Activated CD4-positive, alpha-beta memory T cell treated with anti-CD3 and anti-CD28 coated beads, Interleukin-2, amount 10 ng/mL, durations not matched to agents 7 days and 5 days (primary cell): ENCODE data around the gene RFFL. TPM values are rescaled to one million over a fixed set of nuclear protein-coding genes. Genes with fewer than 3 reads are reported as not detected.

ENCODE experiments used
- CTCF ChIA-PET: fragments of 350-600 bp; sonication (Branson Sonifier 250); formaldehyde crosslinking; loops from one replicate; lab custom pipeline; 2021; ENCODE audit warnings: antibody characterized with exemption, inconsistent platforms; lab: Charles Lee
- POLR2A ChIA-PET: fragments of 350-600 bp; sonication (Branson Sonifier 250); formaldehyde crosslinking; loops from one replicate; lab custom pipeline; 2021; ENCODE audit warnings: antibody characterized with exemption; lab: Charles Lee
- DNase-seq: peaks from one replicate; pipeline ENCODE4 v3.0.0-alpha.2; 2020
- H3K27ac Mint-ChIP-seq: one replicate; pipeline ENCODE4 v1.8.0; 2021; ENCODE audit warnings: mild to moderate bottlenecking, mixed read lengths
- H3K27me3 Mint-ChIP-seq: one replicate; pipeline ENCODE4 v1.8.0; 2021; ENCODE audit warnings: mixed read lengths
- H3K36me3 Mint-ChIP-seq: one replicate; pipeline ENCODE4 v1.8.0; 2021; ENCODE audit warnings: low read depth, mixed read lengths
- H3K4me1 Mint-ChIP-seq: one replicate; pipeline ENCODE4 v1.8.0; 2021; ENCODE audit warnings: mixed read lengths
- H3K4me3 Mint-ChIP-seq: one replicate; pipeline ENCODE4 v1.8.0; 2021; ENCODE audit warnings: mild to moderate bottlenecking, mixed read lengths
- H3K9me3 Mint-ChIP-seq: one replicate; pipeline ENCODE4 v1.8.0; 2021; ENCODE audit warnings: mixed read lengths
- total RNA-seq, 2 experiments: library from RNA; stranded (reverse); gene quantifications; one replicate each; pipeline ENCODE4 v1.2.3, GENCODE V29; 2021

Gene RFFL
- total RNA-seq, 2 experiments from 2014 or later: 47.3 to 53.9 TPM

GRCh38 chr17:35088881-35089585 lies 25.5 kb upstream of the RFFL start:
- Mint-ChIP-seq H3K27ac (peak overlapping the region; percentile 90), H3K4me3 (peak overlapping the region; percentile 89), H3K27me3 (no peaks in the 10 kb centered on the region), H3K9me3 (no peaks in the 10 kb centered on the region), H3K36me3 (peaks cover 9% of the 10 kb centered on the region), H3K4me1 (peaks cover 54% of the 10 kb centered on the region)
- POLR2A ChIA-PET: interaction anchor here (0.6 to 10.7 kb wide), 34 partner anchors 9 to 449 kb away, joined by 3 to 164 read pairs (median 6); partner anchors contain the start of genes CCT6B, LIG3, RAD51D and RFFL
- CTCF ChIA-PET: interaction anchor here (0.6 to 3.3 kb wide), 29 partner anchors 9 to 838 kb away, joined by 3 to 41 read pairs (median 5); partner anchors contain the start of genes LIG3, RAD51D and RFFL
- peak; percentile 93 for DNase-seq

- CTCF ChIA-PET: interaction anchor here (0.8 to 3.3 kb wide), 5 partner anchors 20 to 66 kb away, joined by 3 to 17 read pairs (median 3); partner anchors contain the start of gene RAD51D
- Mint-ChIP-seq H3K27me3 (no peaks in the 10 kb centered on the region), H3K4me1 (peaks cover 58% of the 10 kb centered on the region), H3K36me3 (peaks cover 9% of the 10 kb centered on the region), H3K27ac (peak overlapping the region; percentile 88), H3K9me3 (no peaks in the 10 kb centered on the region), H3K4me3 (peak overlapping the region; percentile 89)
- POLR2A ChIA-PET: interaction anchor here (1.0 to 10.7 kb wide), 13 partner anchors 10 to 127 kb away, joined by 4 to 164 read pairs (median 10); partner anchors contain the start of genes CCT6B, LIG3, RAD51D and RFFL
- no peak for DNase-seq
These were observed 24.9 kb upstream of the RFFL start for GRCh38 chr17:35088356-35088880.

- Mint-ChIP-seq H3K27me3 (no peaks in the 10 kb centered on the region), H3K36me3 (peaks cover 6% of the 10 kb centered on the region), H3K9me3 (no peaks in the 10 kb centered on the region), H3K27ac (peak overlapping the region; percentile 88), H3K4me1 (peaks cover 64% of the 10 kb centered on the region), H3K4me3 (peak overlapping the region; percentile 89)
- DNase-seq: peak; percentile 52
- CTCF ChIA-PET: interaction anchor here (0.8 to 3.3 kb wide), 7 partner anchors 11 to 65 kb away, joined by 3 to 17 read pairs (median 3); partner anchors contain the start of gene RAD51D
- POLR2A ChIA-PET: interaction anchor here (0.6 to 10.7 kb wide), 15 partner anchors 10 to 536 kb away, joined by 3 to 164 read pairs (median 10); partner anchors contain the start of genes CCT6B, LIG3, RAD51D and RFFL
These were observed 24.3 kb upstream of the RFFL start for GRCh38 chr17:35087731-35088355.

GRCh38 chr17:35086931-35087573 lies 23.5 kb upstream of the RFFL start:
- DNase-seq: no peak
- peaks cover 72% of the 10 kb centered on the region for H3K4me1 Mint-ChIP-seq
- peak overlapping the region; percentile 88 for H3K27ac Mint-ChIP-seq

GRCh38 chr17:35086164-35086563 lies 22.7 kb upstream of the RFFL start:
- Mint-ChIP-seq H3K27me3 (no peaks in the 10 kb centered on the region), H3K4me1 (peaks cover 78% of the 10 kb centered on the region), H3K27ac (peak overlapping the region; percentile 88), H3K9me3 (no peaks in the 10 kb centered on the region), H3K36me3 (peaks cover 6% of the 10 kb centered on the region), H3K4me3 (peak overlapping the region; percentile 89)
- no peak for DNase-seq
- ChIA-PET POLR2A (interaction anchor here (1.0 to 10.7 kb wide), 8 partner anchors 12 to 125 kb away, joined by 3 to 164 read pairs (median 8); partner anchors contain the start of genes CCT6B, RFFL and ZNF830), CTCF (interaction anchor here (0.6 to 3.3 kb wide), 5 partner anchors 12 to 63 kb away, joined by 3 to 17 read pairs (median 12); partner anchors contain the start of gene RAD51D)

More at GRCh38 chr17:35086931-35087573, 23.5 kb upstream of the RFFL start:
- POLR2A ChIA-PET: interaction anchor here (0.6 to 10.7 kb wide), 12 partner anchors 9 to 537 kb away, joined by 3 to 164 read pairs (median 10); partner anchors contain the start of genes CCT6B, RAD51D, RFFL and ZNF830
- Mint-ChIP-seq H3K9me3 (no peaks in the 10 kb centered on the region), H3K36me3 (peaks cover 6% of the 10 kb centered on the region), H3K4me3 (peak overlapping the region; percentile 89), H3K27me3 (no peaks in the 10 kb centered on the region)
- CTCF ChIA-PET: interaction anchor here (1.0 to 3.3 kb wide), 5 partner anchors 10 to 64 kb away, joined by 3 to 17 read pairs (median 12); partner anchors contain the start of gene RAD51D

- no peaks in the 10 kb centered on the region for H3K9me3 Mint-ChIP-seq
- ChIA-PET POLR2A (interaction anchor here (0.7 to 10.7 kb wide), 8 partner anchors 11 to 158 kb away, joined by 3 to 164 read pairs (median 4); partner anchors contain the start of genes RFFL and SLFN5), CTCF (interaction anchor here (1.1 to 3.1 kb wide), 3 partner anchors 10 to 103 kb away, joined by 3 to 12 read pairs (median 3); no protein-coding TSS in a partner anchor)
- H3K36me3 Mint-ChIP-seq: peaks cover 9% of the 10 kb centered on the region
- H3K4me1 Mint-ChIP-seq: peaks cover 82% of the 10 kb centered on the region
- H3K27me3 Mint-ChIP-seq: no peaks in the 10 kb centered on the region
- DNase-seq: no peak
- peak overlapping the region; percentile 60 for H3K27ac Mint-ChIP-seq
- H3K4me3 Mint-ChIP-seq: peak overlapping the region; percentile 89
These were observed 21.5 kb upstream of the RFFL start for GRCh38 chr17:35084987-35085386.

GRCh38 chr17:35083071-35083470 lies 19.6 kb upstream of the RFFL start:
- H3K9me3 Mint-ChIP-seq: no peaks in the 10 kb centered on the region
- H3K4me1 Mint-ChIP-seq: peaks cover 86% of the 10 kb centered on the region
- H3K27ac Mint-ChIP-seq: peak overlapping the region; percentile 74
- peaks cover 20% of the 10 kb centered on the region for H3K36me3 Mint-ChIP-seq
- CTCF ChIA-PET: interaction anchor here (0.6 to 4.6 kb wide), 8 partner anchors 9 to 102 kb away, joined by 3 to 37 read pairs (median 8); partner anchors contain the start of gene RFFL
- no peaks in the 10 kb centered on the region for H3K27me3 Mint-ChIP-seq
- no peak overlapping the region for H3K4me3 Mint-ChIP-seq
- no peak for DNase-seq
- POLR2A ChIA-PET: interaction anchor here (0.7 to 10.7 kb wide), 14 partner anchors 9 to 456 kb away, joined by 3 to 164 read pairs (median 4); partner anchors contain the start of genes RAD51D, RFFL and SLFN5

- Mint-ChIP-seq H3K27me3 (no peaks in the 10 kb centered on the region), H3K27ac (peak overlapping the region; percentile 87), H3K9me3 (no peaks in the 10 kb centered on the region), H3K4me1 (peaks cover 85% of the 10 kb centered on the region), H3K4me3 (peak overlapping the region; percentile 34), H3K36me3 (peaks cover 25% of the 10 kb centered on the region)
- no peak for DNase-seq
- ChIA-PET POLR2A (interaction anchor here (0.8 to 10.7 kb wide), 18 partner anchors 8 to 496 kb away, joined by 3 to 164 read pairs (median 3); partner anchors contain the start of genes PEX12, RAD51D, RFFL and SLFN5), CTCF (interaction anchor here (1.3 to 4.6 kb wide), 8 partner anchors 8 to 101 kb away, joined by 3 to 37 read pairs (median 8); partner anchors contain the start of gene RFFL)
These were observed 18.7 kb upstream of the RFFL start for GRCh38 chr17:35082073-35082657.

- Mint-ChIP-seq H3K36me3 (peaks cover 27% of the 10 kb centered on the region), H3K27ac (peak overlapping the region; percentile 88), H3K9me3 (no peaks in the 10 kb centered on the region), H3K27me3 (no peaks in the 10 kb centered on the region), H3K4me1 (peaks cover 83% of the 10 kb centered on the region), H3K4me3 (no peak overlapping the region)
- no peak for DNase-seq
- ChIA-PET CTCF (interaction anchor here (1.7 to 4.6 kb wide), 6 partner anchors 8 to 59 kb away, joined by 7 to 37 read pairs (median 10); partner anchors contain the start of gene RFFL), POLR2A (interaction anchor here (0.8 to 10.7 kb wide), 17 partner anchors 8 to 497 kb away, joined by 3 to 164 read pairs (median 4); partner anchors contain the start of genes PEX12, RAD51D, RFFL and SLFN5)
These were observed 18.1 kb upstream of the RFFL start for GRCh38 chr17:35081638-35082037.

GRCh38 chr17:35080536-35080935 lies 17.0 kb upstream of the RFFL start:
- Mint-ChIP-seq H3K4me1 (peaks cover 75% of the 10 kb centered on the region), H3K36me3 (peaks cover 24% of the 10 kb centered on the region), H3K9me3 (no peaks in the 10 kb centered on the region), H3K27ac (peak overlapping the region; percentile 88), H3K4me3 (peak overlapping the region; percentile 5), H3K27me3 (no peaks in the 10 kb centered on the region)
- peak; percentile 48 for DNase-seq
- ChIA-PET POLR2A (interaction anchor here (0.6 to 10.7 kb wide), 15 partner anchors 9 to 498 kb away, joined by 3 to 164 read pairs (median 4); partner anchors contain the start of genes PEX12, RFFL, SLFN12L and SLFN5), CTCF (interaction anchor here (1.4 to 4.6 kb wide), 5 partner anchors 9 to 82 kb away, joined by 3 to 37 read pairs (median 11); partner anchors contain the start of gene RFFL)
